Caco-2 (cell line): Measurements from ENCODE around the gene NT5C3B. TPM values are rescaled to one million over a fixed set of nuclear protein-coding genes. Genes with fewer than 3 reads are reported as not detected.
A peak's percentile ranks its signal among the peaks of the same experiment; 100 is the strongest.

ENCODE experiments used
- BruUV-seq: library from RNA; stranded (reverse); fragments of 400-500 nt; replicated peaks from 2 replicates; lab custom pipeline; 2021; lab: Mats Ljungman, UMichigan
- CTCF ChIA-PET: fragments of 300-600 bp; sonication (Branson Sonifier 250); formaldehyde crosslinking; loops from one replicate; lab custom pipeline; 2022; ENCODE audit warnings: antibody characterized with exemption; lab: Charles Lee
- POLR2A ChIA-PET: fragments of 300-600 bp; sonication (Branson Sonifier 250); formaldehyde crosslinking; loops from one replicate; lab custom pipeline; 2022; ENCODE audit warnings: antibody characterized with exemption; lab: Charles Lee
- DNase-seq, 2 experiments: peaks; one replicate each; pipeline versions ENCODE4 v3.0.0 to v3.0.0-alpha.2; 2020 to 2022
- H3K27me3 ChIP-seq: replicated peaks from 2 replicates; pipeline ENCODE4 v1.6.0; 2011; ENCODE audit warnings: low read length; ENCODE audit not compliant: control insufficient read depth, insufficient read depth
- H3K36me3 ChIP-seq: 2 replicates; pipeline ENCODE4 v1.5.1; 2011; ENCODE audit warnings: low read length; ENCODE audit not compliant: control insufficient read depth, insufficient read depth
- H3K4me1 ChIP-seq: fragments of 250-450 bp; sonication (Bioruptor Pico); 2 replicates; pipeline ENCODE4 v1.5.1; 2020; ENCODE audit warnings: mild to moderate bottlenecking
- H3K4me3 ChIP-seq: 2 replicates; pipeline ENCODE4 v1.5.1; 2011; ENCODE audit warnings: low read depth, mild to moderate bottlenecking, control low read depth, low read length
- H3K9me3 ChIP-seq: fragments of 250-450 bp; sonication (Bioruptor Pico); 2 replicates; pipeline ENCODE4 v1.5.1; 2020; ENCODE audit warnings: mild to moderate bottlenecking, moderate library complexity
- H3K27ac Mint-ChIP-seq: one replicate; pipeline ENCODE4 v1.8.0; 2022; ENCODE audit warnings: mixed read lengths; ENCODE audit not compliant: unreplicated experiment
- H3K27me3 Mint-ChIP-seq: one replicate; pipeline ENCODE4 v1.8.0; 2022; ENCODE audit warnings: mixed read lengths; ENCODE audit not compliant: insufficient read depth, unreplicated experiment
- H3K36me3 Mint-ChIP-seq: one replicate; pipeline ENCODE4 v1.8.0; 2022; ENCODE audit warnings: mild to moderate bottlenecking, mixed read lengths; ENCODE audit not compliant: insufficient read depth, unreplicated experiment
- H3K4me1 Mint-ChIP-seq: one replicate; pipeline ENCODE4 v1.8.0; 2022; ENCODE audit warnings: low read depth, mixed read lengths; ENCODE audit not compliant: unreplicated experiment
- H3K4me3 Mint-ChIP-seq: one replicate; pipeline ENCODE4 v1.8.0; 2022; ENCODE audit warnings: mild to moderate bottlenecking, moderate library complexity, mixed read lengths; ENCODE audit not compliant: unreplicated experiment
- H3K9me3 Mint-ChIP-seq: one replicate; pipeline ENCODE4 v1.8.0; 2022; ENCODE audit warnings: mixed read lengths; ENCODE audit not compliant: unreplicated experiment
- CTCF ChIP-seq, 2 experiments: fragments of 200-600 bp in 1 of 2; IDR thresholded peaks; 1 replicate in 1 of 2; 2 replicates in 1 of 2; pipeline versions ENCODE4 v1.5.1 to v1.8.0; 2011 to 2022; ENCODE audit warnings: antibody characterized with exemption in 1 of 2, control low read depth in 1 of 2, inconsistent platforms in 1 of 2, low read depth in 1 of 2, low read length in 1 of 2, mild to moderate bottlenecking in 1 of 2, moderate library complexity in 1 of 2; ENCODE audit not compliant: insufficient read depth in 1 of 2, severe bottlenecking in 1 of 2, unreplicated experiment in 1 of 2
- intact Hi-C: fragments of 100-400 bp; cut with micrococcal nuclease; formaldehyde crosslinking; loops from one replicate; pipeline ENCODE4 v1.10.0; 2022; ENCODE audit not compliant: unreplicated experiment
- total RNA-seq: library from RNA; stranded (reverse); gene quantifications from 2 replicates; pipeline ENCODE4 v1.2.3, GENCODE V29; 2022

The NT5C3B gene
- total RNA-seq, 1 experiment from 2014 or later, result 94.5 TPM

GRCh38 chr17:41775394-41776226 lies 60.4 kb downstream of the NT5C3B start:
- Histone ChIP-seq H3K4me3 (no peak overlapping the region), H3K36me3 (peaks cover 8% of the 10 kb centered on the region), H3K9me3 (no peaks in the 10 kb centered on the region), H3K4me1 (peaks cover 74% of the 10 kb centered on the region), H3K27me3 (no peaks in the 10 kb centered on the region)
- BruUV-seq, result no TSS peak
- peaks cover 45% of the 10 kb centered on the region for H3K4me1 Mint-ChIP-seq
- no peak for DNase-seq
- ChIA-PET CTCF (interaction anchor here (0.9 to 1.6 kb wide), 2 partner anchors 11 to 36 kb away, joined by 4 to 5 read pairs; partner anchors contain the start of genes JUP and P3H4), POLR2A (interaction anchor here (3.0 kb wide), 1 partner anchor 10 kb away, joined by 24 read pairs; the partner anchor contains the start of gene JUP)
- H3K36me3 Mint-ChIP-seq, result peaks cover 95% of the 10 kb centered on the region
- TF ChIP-seq CTCF (IDR thresholded peaks at IDR 0.05; ENCODE audit: insufficient read depth in 1 of 2, low read depth in 1 of 2, low read length in 1 of 2, severe bottlenecking in 1 of 2, unreplicated experiment in 1 of 2), result no peak
- intact Hi-C loops, result no loop called here
- no peaks in the 10 kb centered on the region for H3K27me3 Mint-ChIP-seq
- H3K9me3 Mint-ChIP-seq, result no peaks in the 10 kb centered on the region
- H3K27ac Mint-ChIP-seq, result peak overlapping the region; percentile 92
- H3K4me3 Mint-ChIP-seq, result no peak overlapping the region

Other genes starting within 250 kb of the NT5C3B start
- gene KRT14, start 249.3 kb downstream of the NT5C3B start, total RNA-seq, result not detected in 2 replicates
- gene KRT16, start 223.5 kb downstream of the NT5C3B start, total RNA-seq, result not detected in 2 replicates
- gene KRT17, start 211.7 kb downstream of the NT5C3B start, total RNA-seq, result 2.8 and 3.4 TPM in 2 replicates
- 759 and 783 TPM in 2 replicates for gene EIF1, start 147.3 kb downstream of the NT5C3B start, total RNA-seq
- gene GAST, start 123.9 kb downstream of the NT5C3B start, total RNA-seq, result 0.75 TPM in 1 of 2 replicates, not detected in the other
- gene HAP1, start 101.6 kb downstream of the NT5C3B start, total RNA-seq, result 3.2 and 3.3 TPM in 2 replicates
- 392 and 419 TPM in 2 replicates for gene JUP, start 49.5 kb downstream of the NT5C3B start, total RNA-seq
- gene P3H4, start 24.3 kb downstream of the NT5C3B start, total RNA-seq, result 34.1 and 39.2 TPM in 2 replicates
- 112 and 132 TPM in 2 replicates for gene FKBP10, start 23.2 kb downstream of the NT5C3B start, total RNA-seq
- not detected in 2 replicates for gene KLHL10, start 1.6 kb upstream of the NT5C3B start, total RNA-seq
- 20.3 and 22.2 TPM in 2 replicates for gene KLHL11, start 29.2 kb upstream of the NT5C3B start, total RNA-seq
- 246 and 252 TPM in 2 replicates for gene ACLY, start 82.7 kb upstream of the NT5C3B start, total RNA-seq
- 0.98 and 1.3 TPM in 2 replicates for gene ODAD4, start 94.4 kb upstream of the NT5C3B start, total RNA-seq
- gene CNP, start 130.6 kb upstream of the NT5C3B start, total RNA-seq, result 90.1 and 94.5 TPM in 2 replicates
- gene DNAJC7, start 181.2 kb upstream of the NT5C3B start, total RNA-seq, result 147 and 156 TPM in 2 replicates
- gene NKIRAS2, start 183.9 kb upstream of the NT5C3B start, total RNA-seq, result 51.6 and 55.0 TPM in 2 replicates
- 3.8 and 4.7 TPM in 2 replicates for gene C17orf113, start 214.4 kb upstream of the NT5C3B start, total RNA-seq